HG03432 (cell line): Measurements from ENCODE around the gene MED13L.
"Not testable (repeated sequence)": the region's sequence is repeated elsewhere in the genome, so short reads cannot be mapped to it uniquely, and the experiment has no call there.

Experiments
- ATAC-seq: cut with Tn5 transposase; IDR thresholded peaks from one replicate; pipeline ENCODE4 v1.9.1; 2021; ENCODE audit warnings: mild to moderate bottlenecking, moderate library complexity; ENCODE audit not compliant: unreplicated experiment

Gene MED13L

GRCh38 chr12:115988625-115989563 is 288.6 kb downstream of the MED13L start:
- no peak for ATAC-seq

- ATAC-seq, result no peak
Measured at GRCh38 chr12:115988212-115988611, 289.3 kb downstream of the MED13L start.

GRCh38 chr12:115984616-115985015 is 292.9 kb downstream of the MED13L start:
- ATAC-seq, result no peak

- ATAC-seq, result no peak
Measured at GRCh38 chr12:115983226-115983798, 294.2 kb downstream of the MED13L start.

GRCh38 chr12:115980339-115980738 is 297.2 kb downstream of the MED13L start:
- ATAC-seq, result no peak

- no peak for ATAC-seq
Measured at GRCh38 chr12:115979851-115980250, 297.6 kb downstream of the MED13L start.

GRCh38 chr12:115979351-115979750 is 298.1 kb downstream of the MED13L start:
- no peak for ATAC-seq

- ATAC-seq, result not testable (repeated sequence)
Measured at GRCh38 chr12:115976829-115977228, 300.7 kb downstream of the MED13L start.

- no peak for ATAC-seq
Measured at GRCh38 chr12:115975411-115975810, 302.1 kb downstream of the MED13L start.

GRCh38 chr12:115973968-115974724 is 303.3 kb downstream of the MED13L start:
- no peak for ATAC-seq

- ATAC-seq, result no peak
Measured at GRCh38 chr12:115973066-115973465, 304.4 kb downstream of the MED13L start.

GRCh38 chr12:115972241-115972640 is 305.3 kb downstream of the MED13L start:
- ATAC-seq, result no peak

GRCh38 chr12:115968211-115968610 is 309.3 kb downstream of the MED13L start:
- no peak for ATAC-seq

- no peak for ATAC-seq
Measured at GRCh38 chr12:115966376-115966775, 311.1 kb downstream of the MED13L start.

GRCh38 chr12:115964626-115965025 is 312.9 kb downstream of the MED13L start:
- ATAC-seq, result no peak

GRCh38 chr12:115964214-115964613 is 313.3 kb downstream of the MED13L start:
- no peak for ATAC-seq

GRCh38 chr12:115962216-115962615 is 315.3 kb downstream of the MED13L start:
- ATAC-seq, result no peak

- ATAC-seq, result no peak
Measured at GRCh38 chr12:115960868-115961802, 316.4 kb downstream of the MED13L start.

- ATAC-seq, result no peak
Measured at GRCh38 chr12:115957686-115958290, 319.7 kb downstream of the MED13L start.

GRCh38 chr12:115956659-115957058 is 320.8 kb downstream of the MED13L start:
- no peak for ATAC-seq
